Endothelial cell (in vitro differentiated cells): ENCODE results near the gene DOC2B. TPM values are rescaled to one million over a fixed set of nuclear protein-coding genes. Genes with fewer than 3 reads are reported as not detected.

Experiments
- DNase-seq: peaks from one replicate; pipeline ENCODE4 v3.0.0; 2021; ENCODE audit warnings: low spot score
- H3K27ac Mint-ChIP-seq: one replicate; pipeline ENCODE4 v1.8.0; 2021; ENCODE audit warnings: mixed read lengths, inconsistent platforms; ENCODE audit not compliant: unreplicated experiment
- H3K27me3 Mint-ChIP-seq: one replicate; pipeline ENCODE4 v1.8.0; 2021; ENCODE audit warnings: mild to moderate bottlenecking, moderate library complexity, mixed read lengths, inconsistent platforms; ENCODE audit not compliant: unreplicated experiment
- H3K36me3 Mint-ChIP-seq: one replicate; pipeline ENCODE4 v1.8.0; 2021; ENCODE audit warnings: mild to moderate bottlenecking, low read depth, mixed read lengths, inconsistent platforms; ENCODE audit not compliant: unreplicated experiment
- H3K4me1 Mint-ChIP-seq: one replicate; pipeline ENCODE4 v1.8.0; 2021; ENCODE audit warnings: mild to moderate bottlenecking, mixed read lengths, inconsistent platforms; ENCODE audit not compliant: unreplicated experiment
- H3K4me3 Mint-ChIP-seq: one replicate; pipeline ENCODE4 v1.8.0; 2021; ENCODE audit warnings: mild to moderate bottlenecking, mixed read lengths, inconsistent platforms; ENCODE audit not compliant: unreplicated experiment
- H3K9me3 Mint-ChIP-seq: one replicate; pipeline ENCODE4 v1.8.0; 2021; ENCODE audit warnings: mixed read lengths, inconsistent platforms; ENCODE audit not compliant: unreplicated experiment
- CTCF ChIP-seq: fragments of 200-600 bp; sonication (generic); IDR thresholded peaks from one replicate; pipeline ENCODE4 v1.5.0; 2021; ENCODE audit warnings: antibody characterized with exemption; ENCODE audit not compliant: unreplicated experiment
- long read RNA-seq: library from polyadenylated mRNA; unstranded; transcript quantifications from one replicate; pipeline ENCODE4 v2.0.0, GENCODE V29; 2020; ENCODE audit not compliant: unreplicated experiment
- total RNA-seq: library from RNA; stranded (reverse); fragmentation: NEBNext Ultra II Directional; extraction: Animal tissue kit (Norgen Biotek cat#: 25700); gene quantifications from one replicate; pipeline ENCODE4 v1.2.1, GENCODE V29; 2021; ENCODE audit not compliant: unreplicated experiment

Gene DOC2B
- 0.33 TPM for total RNA-seq
- long read RNA-seq = 0 reads

- no peak within 1 kb of the TSS for H3K27ac Mint-ChIP-seq
- H3K4me3 Mint-ChIP-seq = peak within 1 kb of the TSS; percentile 81
- H3K27me3 Mint-ChIP-seq = peaks cover 20% of the 10 kb centered on the region
- peaks cover 7% of the 10 kb centered on the region for H3K36me3 Mint-ChIP-seq
- H3K4me1 Mint-ChIP-seq = peaks cover 4% of the 10 kb centered on the region
- DNase-seq = peak; percentile 41
- TF ChIP-seq CTCF = no peak
- no peaks in the 10 kb centered on the region for H3K9me3 Mint-ChIP-seq
Observed at GRCh38 chr17:181245-182049, at the start of gene DOC2B. TSS of gene DOC2B (minus strand) at chr17:181650. CDS start at chr17:181479, 171 bp downstream.

GRCh38 chr17:230395-230770 lies 48.9 kb upstream of the DOC2B start:
- peaks cover 1% of the 10 kb centered on the region for H3K27me3 Mint-ChIP-seq

GRCh38 chr17:229709-230394 lies 48.4 kb upstream of the DOC2B start:
- no peak for DNase-seq
- peaks cover 3% of the 10 kb centered on the region for H3K36me3 Mint-ChIP-seq
- H3K4me3 Mint-ChIP-seq = no peak overlapping the region
- H3K9me3 Mint-ChIP-seq = no peaks in the 10 kb centered on the region
- peaks cover 1% of the 10 kb centered on the region for H3K27me3 Mint-ChIP-seq
- H3K4me1 Mint-ChIP-seq = peaks cover 13% of the 10 kb centered on the region
- no peak for TF ChIP-seq CTCF
- no peak overlapping the region for H3K27ac Mint-ChIP-seq

More at GRCh38 chr17:230395-230770, 48.9 kb upstream of the DOC2B start:
- H3K27ac Mint-ChIP-seq = no peak overlapping the region
- peaks cover 13% of the 10 kb centered on the region for H3K4me1 Mint-ChIP-seq
- DNase-seq = no peak
- no peak for TF ChIP-seq CTCF
- peaks cover 3% of the 10 kb centered on the region for H3K36me3 Mint-ChIP-seq
- H3K9me3 Mint-ChIP-seq = no peaks in the 10 kb centered on the region
- no peak overlapping the region for H3K4me3 Mint-ChIP-seq

GRCh38 chr17:228951-229708 lies 47.7 kb upstream of the DOC2B start:
- DNase-seq = no peak
- Mint-ChIP-seq H3K27ac (peak overlapping the region; percentile 57), H3K27me3 (peaks cover 4% of the 10 kb centered on the region), H3K4me3 (peak overlapping the region; percentile 31), H3K9me3 (no peaks in the 10 kb centered on the region), H3K36me3 (peaks cover 3% of the 10 kb centered on the region), H3K4me1 (peaks cover 11% of the 10 kb centered on the region)
- TF ChIP-seq CTCF = no peak
